Peyer's patch (tissue), 4 donors: ENCODE measurements around the gene HIGD2A. TPM values are rescaled to one million over a fixed set of nuclear protein-coding genes. Genes with fewer than 3 reads are reported as not detected.

Experiments
- DNase-seq, 3 donors: peaks; one replicate each; pipeline ENCODE4 v3.0.0-alpha.2; 2017 to 2019
- H3K27ac ChIP-seq, 4 donors: fragments of 200-600 bp; sonication (generic); one replicate each; pipeline ENCODE4 v1.5.1; 2016 to 2019
- H3K27me3 ChIP-seq, 2 donors: fragments of 200-600 bp; sonication (generic); one replicate each; pipeline ENCODE4 v1.5.1; 2019
- H3K36me3 ChIP-seq, 3 donors: fragments of 200-600 bp; sonication (generic); one replicate each; pipeline ENCODE4 v1.5.1; 2016 to 2019
- H3K4me1 ChIP-seq, 4 donors: fragments of 200-600 bp; sonication (generic); one replicate each; pipeline ENCODE4 v1.5.1; 2016 to 2019
- H3K4me3 ChIP-seq, 4 donors: fragments of 200-600 bp; sonication (generic); 1 replicate in 3 of 4; 2 replicates in 1 of 4; pipeline ENCODE4 v1.5.1; 2016 to 2019; ENCODE audit warnings: mild to moderate bottlenecking in 1 of 4
- H3K9me3 ChIP-seq, 4 donors: fragments of 200-600 bp; sonication (generic); one replicate each; pipeline ENCODE4 v1.5.1; 2016 to 2019; ENCODE audit warnings: mild to moderate bottlenecking in 1 of 4
- CTCF ChIP-seq, 6 experiments: fragments of 450-650 bp in 4 of 6; fragments of 200-600 bp in 2 of 6; sonication (generic) in 1 of 6; IDR thresholded peaks; one replicate each; pipeline ENCODE4 v1.5.1; 2017 to 2019; ENCODE audit warnings: antibody characterized with exemption in 6 of 6, mild to moderate bottlenecking in 3 of 6, moderate library complexity in 1 of 6
- POLR2A ChIP-seq, 2 donors: fragments of 450-650 bp; IDR thresholded peaks; one replicate each; pipeline ENCODE4 v1.5.1; 2017; ENCODE audit warnings: antibody characterized with exemption in 2 of 2, mild to moderate bottlenecking in 2 of 2, moderate library complexity in 2 of 2
- total RNA-seq, 4 donors: library from RNA; depleted of rRNA; stranded (reverse); fragments of >200 nt; gene quantifications; one replicate each; pipeline ENCODE4 v1.1.0, GENCODE V29; 2016

HIGD2A gene
- total RNA-seq, 4 donors from 2014 or later, result 92.4 to 168 (median 140) TPM

GRCh38 chr5:176365351-176366231, 23.0 kb upstream of the HIGD2A start, which contains the start of gene ARL10:
ARL10 (plus strand) TSS chr5:176365487; CDS start chr5:176365564, 77 bp downstream.
- Histone ChIP-seq H3K36me3 (no peaks in the 10 kb centered on the region), H3K27me3 (no peaks in the 10 kb centered on the region), H3K4me1 (peaks cover 0 to 19% (median 9%) of the 10 kb centered on the region in 4 donors), H3K4me3 (peak within 1 kb of the TSS; percentile 76 to 94 (median 84)), H3K9me3 (no peaks in the 10 kb centered on the region), H3K27ac (peak within 1 kb of the TSS; percentile 9 to 78 (median 66))
- no peak for TF ChIP-seq CTCF (IDR thresholded peaks at IDR 0.05)
- no peak for TF ChIP-seq POLR2A (IDR thresholded peaks at IDR 0.05)
- peak; percentile 52 to 68 (median 58) for DNase-seq

- H3K36me3 ChIP-seq, result no peaks in the 10 kb centered on the region
- H3K4me1 ChIP-seq, result peaks cover 0 to 15% (median 9%) of the 10 kb centered on the region in 4 donors
- no peak for DNase-seq
- H3K4me3 ChIP-seq, result peak overlapping the region; percentile 76 to 94 (median 84)
- H3K27ac ChIP-seq, result peak overlapping the region in 2 of 4 donors; percentile 69 to 78
- H3K27me3 ChIP-seq, result no peaks in the 10 kb centered on the region
- no peaks in the 10 kb centered on the region for H3K9me3 ChIP-seq
- TF ChIP-seq CTCF (IDR thresholded peaks at IDR 0.05) (no peak), POLR2A (IDR thresholded peaks at IDR 0.05) (no peak)
Observed at GRCh38 chr5:176366232-176366894, 22.2 kb upstream of the HIGD2A start.

- H3K27ac ChIP-seq, result no peak overlapping the region
- no peaks in the 10 kb centered on the region for H3K27me3 ChIP-seq
- H3K9me3 ChIP-seq, result no peaks in the 10 kb centered on the region
- TF ChIP-seq POLR2A (IDR thresholded peaks at IDR 0.05), result no peak
- no peak for TF ChIP-seq CTCF (IDR thresholded peaks at IDR 0.05)
- no peak overlapping the region for H3K4me3 ChIP-seq
- peaks cover 0 to 15% (median 6%) of the 10 kb centered on the region in 4 donors for H3K4me1 ChIP-seq
- no peaks in the 10 kb centered on the region for H3K36me3 ChIP-seq
- no peak for DNase-seq
Observed at GRCh38 chr5:176368726-176369125, 19.8 kb upstream of the HIGD2A start.

- Histone ChIP-seq H3K9me3 (no peaks in the 10 kb centered on the region), H3K27ac (no peak overlapping the region), H3K4me1 (peaks cover 0 to 9% (median 4%) of the 10 kb centered on the region in 4 donors), H3K27me3 (no peaks in the 10 kb centered on the region), H3K36me3 (no peaks in the 10 kb centered on the region), H3K4me3 (no peak overlapping the region)
- no peak for TF ChIP-seq POLR2A (IDR thresholded peaks at IDR 0.05)
- TF ChIP-seq CTCF (IDR thresholded peaks at IDR 0.05), result no peak
- no peak for DNase-seq
Observed at GRCh38 chr5:176369934-176370711, 18.4 kb upstream of the HIGD2A start.
